ENCODE results near the gene MEIKIN. TPM values are rescaled to one million over a fixed set of nuclear protein-coding genes. Genes with fewer than 3 reads are reported as not detected.

Gene MEIKIN
- total RNA-seq, 2 donors from 2014 or later = 5.6 TPM; not detected in 1

DNA sequence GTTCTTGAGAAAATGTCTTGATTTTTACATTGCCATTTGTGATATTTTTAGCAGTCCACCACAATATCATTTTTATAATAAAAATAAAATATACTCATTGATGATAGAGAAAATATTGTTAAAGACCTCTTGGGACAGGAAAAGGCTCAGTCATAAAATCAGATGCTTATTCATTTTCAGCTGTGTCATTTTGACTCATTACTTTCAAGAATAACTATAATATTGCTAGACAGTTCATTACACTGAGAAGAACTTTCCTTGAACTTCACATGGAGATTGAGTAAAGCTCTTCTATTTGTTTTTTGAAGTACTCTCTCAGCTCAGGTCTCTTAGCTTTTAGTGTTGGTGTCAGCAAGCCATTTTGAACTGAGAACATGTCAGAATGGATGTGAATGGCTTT, 8.5 kb upstream of the MEIKIN start:
- no peak for TF ChIP-seq POLR2AphosphoS5 (IDR thresholded peaks at IDR 0.05)
- TF ChIP-seq, protein P1, sequence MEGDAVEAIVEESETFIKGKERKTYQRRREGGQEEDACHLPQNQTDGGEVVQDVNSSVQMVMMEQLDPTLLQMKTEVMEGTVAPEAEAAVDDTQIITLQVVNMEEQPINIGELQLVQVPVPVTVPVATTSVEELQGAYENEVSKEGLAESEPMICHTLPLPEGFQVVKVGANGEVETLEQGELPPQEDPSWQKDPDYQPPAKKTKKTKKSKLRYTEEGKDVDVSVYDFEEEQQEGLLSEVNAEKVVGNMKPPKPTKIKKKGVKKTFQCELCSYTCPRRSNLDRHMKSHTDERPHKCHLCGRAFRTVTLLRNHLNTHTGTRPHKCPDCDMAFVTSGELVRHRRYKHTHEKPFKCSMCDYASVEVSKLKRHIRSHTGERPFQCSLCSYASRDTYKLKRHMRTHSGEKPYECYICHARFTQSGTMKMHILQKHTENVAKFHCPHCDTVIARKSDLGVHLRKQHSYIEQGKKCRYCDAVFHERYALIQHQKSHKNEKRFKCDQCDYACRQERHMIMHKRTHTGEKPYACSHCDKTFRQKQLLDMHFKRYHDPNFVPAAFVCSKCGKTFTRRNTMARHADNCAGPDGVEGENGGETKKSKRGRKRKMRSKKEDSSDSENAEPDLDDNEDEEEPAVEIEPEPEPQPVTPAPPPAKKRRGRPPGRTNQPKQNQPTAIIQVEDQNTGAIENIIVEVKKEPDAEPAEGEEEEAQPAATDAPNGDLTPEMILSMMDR (IDR thresholded peaks at IDR 0.05) = no peak
- TF ChIP-seq POLR2A (IDR thresholded peaks at IDR 0.05) = no peak
- H3K4me1 ChIP-seq (replicated peaks) = no peaks in the 10 kb centered on the region
- intact Hi-C loops (cut with DNase I) = no loop called here
- H3K4me3 ChIP-seq = no peak overlapping the region
- no peak overlapping the region for H3K27ac ChIP-seq
- H3K27me3 ChIP-seq (replicated peaks; ENCODE audit: insufficient read depth) = no peaks in the 10 kb centered on the region
- no peaks in the 10 kb centered on the region for H3K9me3 ChIP-seq
- no peak for DNase-seq (ENCODE audit: low spot score)
- H3K36me3 ChIP-seq = no peaks in the 10 kb centered on the region

DNA sequence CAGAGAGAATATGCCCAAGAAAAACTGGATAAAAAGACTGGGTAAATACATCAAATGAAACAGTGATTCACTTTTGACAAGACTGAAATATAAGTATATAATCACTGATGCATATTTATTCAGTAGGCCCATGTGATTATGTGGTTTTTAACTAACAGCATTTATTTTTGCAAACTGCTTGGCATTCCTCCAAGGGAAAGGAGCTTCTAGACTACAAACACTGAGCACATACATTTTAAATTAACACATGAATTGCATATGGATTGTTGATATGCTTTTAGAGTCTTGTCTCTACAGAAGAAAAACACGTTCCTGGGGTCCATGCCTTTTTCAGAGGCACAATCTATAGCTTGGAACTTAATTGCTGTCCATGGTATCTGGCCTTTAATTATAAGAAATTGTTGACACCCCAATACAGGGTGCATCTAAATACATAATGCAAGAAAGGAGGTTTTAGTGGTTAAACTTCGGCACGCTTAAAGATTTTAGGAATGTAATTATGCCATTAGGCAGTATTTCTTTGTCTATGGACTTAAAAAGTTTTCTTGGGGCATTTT, 6.9 kb upstream of the MEIKIN start:
- Histone ChIP-seq H3K4me1 (replicated peaks) (no peaks in the 10 kb centered on the region), H3K36me3 (no peaks in the 10 kb centered on the region), H3K27ac (no peak overlapping the region), H3K4me3 (no peak overlapping the region), H3K9me3 (no peaks in the 10 kb centered on the region), H3K27me3 (replicated peaks; ENCODE audit: insufficient read depth) (no peaks in the 10 kb centered on the region)
- DNase-seq (ENCODE audit: low spot score) = no peak
- TF ChIP-seq, protein P1 (IDR thresholded peaks at IDR 0.05) = no peak
- no peak for TF ChIP-seq POLR2A (IDR thresholded peaks at IDR 0.05)
- intact Hi-C loops (cut with DNase I) = no loop called here
- WGBS = 76% methylated on average over 3 of the region's 3 CpGs

DNA sequence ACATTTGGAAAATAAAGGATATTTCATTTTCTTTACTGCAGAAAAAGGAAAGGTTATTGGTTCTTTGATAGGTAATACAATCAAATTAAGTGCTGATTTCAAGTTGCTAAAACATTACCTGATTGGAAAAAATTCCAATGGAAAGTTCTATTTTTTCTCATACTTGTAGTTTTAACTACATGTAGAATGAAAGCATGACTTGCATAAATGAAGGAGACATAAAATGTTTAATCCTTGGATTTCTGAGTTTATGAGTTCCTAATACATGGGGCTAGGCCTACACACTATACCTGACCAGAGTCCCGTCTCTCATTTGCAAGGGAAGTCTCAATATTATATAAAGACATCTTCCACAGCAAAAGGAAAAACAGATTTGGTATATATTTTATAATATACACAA, 5.2 kb upstream of the MEIKIN start:
- DNase-seq (ENCODE audit: low spot score) = no peak
- H3K4me1 ChIP-seq (replicated peaks) = no peaks in the 10 kb centered on the region
- no peak overlapping the region for H3K27ac ChIP-seq
- intact Hi-C loops (cut with DNase I) = no loop called here
- WGBS = 86% methylated on average over 1 of the region's 1 CpG
- TF ChIP-seq, protein P1 (IDR thresholded peaks at IDR 0.05) = no peak
- TF ChIP-seq POLR2A (IDR thresholded peaks at IDR 0.05) (no peak), POLR2AphosphoS5 (IDR thresholded peaks at IDR 0.05) (no peak)
- no peak overlapping the region for H3K4me3 ChIP-seq
- no peaks in the 10 kb centered on the region for H3K27me3 ChIP-seq (replicated peaks; ENCODE audit: insufficient read depth)
- no peaks in the 10 kb centered on the region for H3K9me3 ChIP-seq
- H3K36me3 ChIP-seq = no peaks in the 10 kb centered on the region

DNA sequence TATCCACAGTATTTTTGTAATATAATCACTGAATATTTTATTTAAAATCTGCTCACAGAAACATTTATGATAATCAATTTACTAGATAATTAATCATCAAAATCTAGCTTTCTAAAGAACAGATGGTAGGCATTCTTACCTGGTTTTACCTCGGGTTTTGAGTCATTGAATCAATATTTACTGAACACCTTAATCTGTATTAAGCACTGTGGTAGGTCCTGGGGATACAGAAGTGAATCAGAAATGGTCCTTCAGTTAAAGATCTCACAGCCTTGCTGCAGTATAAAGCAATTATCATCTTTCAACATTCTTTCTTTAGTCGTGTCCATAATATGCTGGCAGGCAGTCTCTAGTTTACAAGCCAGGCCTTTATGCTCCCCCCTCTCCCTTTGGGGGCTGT, 2.0 kb upstream of the MEIKIN start:
- DNase-seq (ENCODE audit: low spot score) = no peak
- no peaks in the 10 kb centered on the region for H3K36me3 ChIP-seq
- TF ChIP-seq POLR2A (IDR thresholded peaks at IDR 0.05) = no peak
- no peak for TF ChIP-seq POLR2AphosphoS5 (IDR thresholded peaks at IDR 0.05)
- TF ChIP-seq, protein P1 (IDR thresholded peaks at IDR 0.05) = no peak
- no peak overlapping the region for H3K4me3 ChIP-seq
- H3K27ac ChIP-seq = no peak overlapping the region
- H3K4me1 ChIP-seq (replicated peaks) = no peaks in the 10 kb centered on the region
- H3K9me3 ChIP-seq = no peaks in the 10 kb centered on the region
- H3K27me3 ChIP-seq (replicated peaks; ENCODE audit: insufficient read depth) = no peaks in the 10 kb centered on the region
- intact Hi-C loops (cut with DNase I) = no loop called here
- 22% methylated on average over 2 of the region's 2 CpGs for whole genome bisulfite sequencing

DNA sequence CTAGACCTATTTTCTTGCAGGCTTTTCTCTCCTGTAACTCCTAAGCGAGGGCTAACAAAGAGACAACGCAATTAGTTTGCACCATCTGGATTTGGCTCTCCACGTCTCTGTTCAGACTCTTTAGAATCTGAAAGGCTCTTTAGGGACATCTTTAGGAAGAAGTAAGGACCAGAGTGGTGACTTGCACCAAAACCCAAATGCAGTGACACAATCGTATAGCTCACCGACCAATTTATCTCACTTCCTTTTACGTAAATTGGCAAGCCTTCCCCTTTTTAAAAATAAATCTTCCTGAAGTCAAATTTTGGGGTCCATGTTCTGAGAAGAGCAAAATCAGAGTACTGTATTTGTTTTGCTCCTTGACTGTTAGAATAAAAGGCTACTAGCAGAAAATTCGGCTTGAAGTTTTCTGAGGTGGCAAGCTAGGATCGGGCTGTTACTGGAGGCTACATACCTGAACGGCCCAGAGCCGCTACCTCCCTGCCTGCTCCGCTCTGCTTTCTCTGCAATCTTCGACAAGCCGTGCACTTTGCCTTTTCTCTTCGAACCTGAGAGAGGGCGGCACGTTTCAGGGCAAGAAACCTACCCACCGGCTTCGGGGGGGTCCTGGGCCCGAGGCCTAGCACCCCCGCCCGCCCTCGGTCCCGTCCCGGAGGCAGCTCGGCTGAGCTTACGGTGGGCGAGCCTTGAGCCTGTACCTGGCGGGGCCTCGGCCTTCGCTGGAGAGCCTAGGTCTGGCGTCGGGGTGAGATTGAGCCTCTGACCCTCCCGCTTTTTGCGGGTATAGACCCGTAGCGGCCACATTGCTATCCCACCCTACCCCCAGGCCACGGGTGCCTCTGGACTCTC, 537 bp downstream of the MEIKIN start:
- no peaks in the 10 kb centered on the region for H3K4me1 ChIP-seq (replicated peaks)
- no peak overlapping the region for H3K4me3 ChIP-seq
- no peaks in the 10 kb centered on the region for H3K27me3 ChIP-seq (replicated peaks; ENCODE audit: insufficient read depth)
- 90% methylated on average over 37 of the region's 37 CpGs for WGBS
- no peak overlapping the region for H3K27ac ChIP-seq
- intact Hi-C loops (cut with DNase I) = no loop called here
- no peaks in the 10 kb centered on the region for H3K36me3 ChIP-seq
- no peaks in the 10 kb centered on the region for H3K9me3 ChIP-seq
- no peak for DNase-seq (ENCODE audit: low spot score)
- TF ChIP-seq, protein P1 (IDR thresholded peaks at IDR 0.05) = no peak
- no peak for TF ChIP-seq POLR2A (IDR thresholded peaks at IDR 0.05)
- TF ChIP-seq POLR2AphosphoS5 (IDR thresholded peaks at IDR 0.05) = no peak
